Fibroblast of pulmonary artery (primary cell): ENCODE results near the gene NR1D2.

Source experiments
- DNase-seq: peaks from one replicate; pipeline ENCODE4 v3.0.0-alpha.2; 2010; ENCODE audit warnings: low read depth
- H3K4me3 ChIP-seq: replicated peaks from 2 replicates; pipeline ENCODE4 v1.5.1; 2011; ENCODE audit warnings: low read depth, mild to moderate bottlenecking, control low read depth, low read length, moderate library complexity
- TF ChIP-seq, protein P1 (sequence below): IDR thresholded peaks from 2 replicates; pipeline ENCODE4 v1.5.1; 2011; ENCODE audit warnings: mild to moderate bottlenecking, control low read depth, low read length, inconsistent platforms; ENCODE audit errors: missing control alignments

Gene NR1D2

DNA sequence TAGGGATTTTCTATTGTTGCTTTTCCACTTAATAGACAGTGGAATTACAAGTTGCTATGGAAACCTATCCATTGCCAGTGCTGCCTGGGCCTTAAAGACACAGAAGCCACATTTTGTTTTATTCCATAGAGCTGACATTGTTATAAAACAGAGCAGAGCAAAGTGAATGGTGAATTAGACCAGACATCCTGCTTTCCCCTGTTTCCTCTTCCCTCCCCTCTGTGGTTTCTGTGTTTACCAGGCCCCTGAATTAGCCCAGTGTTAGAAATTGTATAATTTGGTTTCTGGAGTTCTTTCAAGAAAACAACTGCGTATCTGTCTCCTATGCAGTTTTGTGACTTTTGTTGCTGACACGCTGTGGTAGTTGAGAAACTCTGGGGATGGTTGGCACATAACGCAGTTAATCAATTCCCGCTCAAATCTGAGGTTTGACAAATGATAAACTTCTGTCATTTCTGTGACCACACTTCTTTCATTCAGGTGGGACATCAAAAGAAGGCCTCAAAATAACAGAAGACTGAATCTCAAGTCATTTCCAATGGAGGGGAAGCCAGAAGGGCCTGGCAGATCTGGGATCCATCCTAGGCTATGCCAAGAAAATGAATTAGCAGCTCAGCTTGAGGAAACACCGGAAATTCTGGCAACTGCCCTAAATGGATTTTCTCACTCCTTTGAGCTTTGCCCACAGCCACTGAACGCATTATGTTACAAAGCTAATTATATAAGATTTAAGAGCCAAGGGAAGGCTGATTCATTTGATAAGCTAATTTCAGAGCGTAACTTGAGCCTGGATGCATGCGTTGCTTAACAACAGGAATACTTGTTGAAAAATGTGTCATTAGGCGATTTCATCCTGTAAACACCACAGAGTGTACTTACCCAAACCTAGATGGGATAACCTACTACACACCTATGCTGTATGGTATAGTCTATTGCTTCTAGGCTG, 46.9 kb downstream of the NR1D2 start:
- DNase-seq = peak; percentile 48
- TF ChIP-seq, protein P1, sequence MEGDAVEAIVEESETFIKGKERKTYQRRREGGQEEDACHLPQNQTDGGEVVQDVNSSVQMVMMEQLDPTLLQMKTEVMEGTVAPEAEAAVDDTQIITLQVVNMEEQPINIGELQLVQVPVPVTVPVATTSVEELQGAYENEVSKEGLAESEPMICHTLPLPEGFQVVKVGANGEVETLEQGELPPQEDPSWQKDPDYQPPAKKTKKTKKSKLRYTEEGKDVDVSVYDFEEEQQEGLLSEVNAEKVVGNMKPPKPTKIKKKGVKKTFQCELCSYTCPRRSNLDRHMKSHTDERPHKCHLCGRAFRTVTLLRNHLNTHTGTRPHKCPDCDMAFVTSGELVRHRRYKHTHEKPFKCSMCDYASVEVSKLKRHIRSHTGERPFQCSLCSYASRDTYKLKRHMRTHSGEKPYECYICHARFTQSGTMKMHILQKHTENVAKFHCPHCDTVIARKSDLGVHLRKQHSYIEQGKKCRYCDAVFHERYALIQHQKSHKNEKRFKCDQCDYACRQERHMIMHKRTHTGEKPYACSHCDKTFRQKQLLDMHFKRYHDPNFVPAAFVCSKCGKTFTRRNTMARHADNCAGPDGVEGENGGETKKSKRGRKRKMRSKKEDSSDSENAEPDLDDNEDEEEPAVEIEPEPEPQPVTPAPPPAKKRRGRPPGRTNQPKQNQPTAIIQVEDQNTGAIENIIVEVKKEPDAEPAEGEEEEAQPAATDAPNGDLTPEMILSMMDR = no peak
- no peak overlapping the region for H3K4me3 ChIP-seq

DNA sequence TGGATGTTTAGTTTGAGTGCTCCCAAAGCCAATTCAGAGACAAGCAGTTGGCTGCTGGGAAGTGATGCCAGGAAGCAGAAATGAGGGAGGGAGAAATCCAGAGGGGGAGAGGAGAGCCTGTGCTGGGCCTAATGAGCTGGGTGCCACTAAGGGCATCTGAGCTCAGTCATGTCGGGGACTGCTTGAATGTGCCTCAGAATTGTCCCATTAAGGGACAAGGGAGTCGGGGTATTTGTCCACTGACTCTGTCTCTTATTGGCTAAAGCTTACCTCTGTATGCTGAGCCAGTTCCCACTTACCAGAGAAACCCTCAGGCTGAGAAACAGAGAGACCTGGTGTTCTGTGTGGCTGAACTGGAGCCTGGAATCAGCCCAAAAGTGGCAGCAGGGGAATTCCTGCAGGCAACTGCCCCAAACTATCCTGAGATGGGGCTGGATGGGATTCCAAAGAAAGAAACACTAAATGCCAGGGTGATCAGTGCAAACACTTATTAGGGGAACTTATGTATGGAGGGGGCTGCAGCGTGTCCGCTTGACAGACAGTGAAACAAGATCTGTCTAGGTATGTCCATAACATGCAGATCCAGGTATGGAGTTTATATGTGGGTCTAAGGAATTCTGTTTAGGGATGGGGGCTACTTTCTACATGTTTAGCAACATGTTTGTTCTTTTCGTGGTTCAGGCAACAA, 48.6 kb downstream of the NR1D2 start:
- TF ChIP-seq, protein P1 = no peak
- DNase-seq = no peak
- no peak overlapping the region for H3K4me3 ChIP-seq

DNA sequence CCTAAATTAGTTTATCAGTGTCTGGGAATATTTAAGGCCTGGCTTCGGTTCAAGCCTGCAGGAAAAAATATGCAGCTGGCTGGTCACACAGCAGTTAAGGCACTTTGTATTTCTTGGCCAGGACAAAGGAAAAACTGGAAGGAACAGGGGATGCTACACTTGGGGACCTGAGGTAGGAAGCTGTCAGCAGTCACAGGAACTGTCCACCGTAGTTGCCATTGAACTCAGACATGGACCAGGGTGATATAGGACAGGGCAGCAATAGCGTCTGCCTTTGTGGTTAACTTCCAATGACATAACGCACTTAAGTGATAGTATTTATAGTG, 49.1 kb downstream of the NR1D2 start:
- TF ChIP-seq, protein P1 = no peak
- peak; percentile 4 for DNase-seq
- H3K4me3 ChIP-seq = no peak overlapping the region

DNA sequence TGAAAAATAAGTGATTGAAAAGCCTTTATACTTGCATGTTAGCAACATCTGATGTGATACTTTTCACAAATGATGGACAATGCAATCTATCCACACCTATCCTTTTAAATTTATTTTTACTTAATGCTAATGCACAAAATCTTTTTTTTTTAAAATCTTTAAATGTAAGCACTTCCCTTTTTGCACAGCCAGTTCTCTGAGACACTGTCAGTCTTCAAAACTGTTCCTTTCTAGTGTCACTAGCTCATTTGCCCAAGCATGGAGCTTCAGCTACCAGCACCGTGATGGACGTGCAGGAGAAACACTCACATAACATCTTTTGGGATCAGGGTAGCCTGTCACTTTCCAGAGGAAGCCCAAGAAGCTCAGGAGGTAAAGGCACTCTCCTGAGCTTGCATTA, 50.1 kb downstream of the NR1D2 start:
- TF ChIP-seq, protein P1 = no peak
- no peak for DNase-seq
- H3K4me3 ChIP-seq = no peak overlapping the region

DNA sequence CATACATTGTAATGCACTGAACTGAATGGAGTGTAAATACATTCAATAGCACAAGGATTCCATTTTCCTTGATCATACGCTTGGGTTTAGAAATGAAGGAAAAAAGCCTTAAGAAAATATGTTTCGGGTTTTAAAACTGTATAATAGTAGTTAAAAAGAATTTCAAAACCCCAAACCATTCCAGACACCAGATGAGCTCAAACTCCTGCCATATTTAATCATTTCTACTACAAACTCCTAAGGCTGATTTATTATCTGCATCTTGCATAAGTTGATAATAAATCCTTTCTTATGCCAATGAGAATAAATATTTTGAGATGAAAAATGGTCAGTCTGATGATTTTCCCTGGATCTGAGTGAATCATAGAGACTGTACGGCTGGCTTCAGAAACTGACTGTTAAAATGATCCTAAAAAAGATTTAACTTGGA, 51.0 kb downstream of the NR1D2 start:
- no peak for DNase-seq
- TF ChIP-seq, protein P1 = no peak
- H3K4me3 ChIP-seq = no peak overlapping the region

DNA sequence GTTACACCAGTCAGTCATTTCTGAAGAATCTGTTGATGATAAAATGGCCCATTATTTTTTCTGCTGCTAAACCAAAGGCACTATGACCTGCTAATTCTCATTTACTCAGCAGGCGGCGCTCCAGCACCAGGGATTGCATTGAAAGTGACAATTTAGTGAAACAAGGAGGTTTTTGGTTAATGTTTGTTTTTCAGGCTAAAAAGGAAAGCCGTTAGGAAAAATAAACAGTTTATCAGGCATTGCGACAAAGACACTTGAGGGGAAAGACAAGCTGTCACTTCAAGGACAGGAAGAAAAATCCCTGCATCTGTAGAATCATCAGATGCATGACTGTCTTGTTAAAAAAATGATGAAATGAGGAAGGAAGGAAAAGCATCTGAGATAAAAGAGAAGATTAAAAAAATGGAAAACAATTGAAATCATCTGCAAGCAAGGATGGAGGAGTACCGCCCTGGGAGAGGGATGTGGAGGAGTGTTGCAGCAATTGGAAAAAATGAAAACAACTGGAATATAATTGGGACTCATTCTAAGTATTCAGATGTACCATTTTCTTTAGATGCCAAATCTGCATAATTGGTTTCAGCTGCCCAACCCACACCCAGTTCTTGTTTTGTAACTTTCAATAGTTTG, 54.0 kb downstream of the NR1D2 start:
- TF ChIP-seq, protein P1 = no peak
- DNase-seq = peak; percentile 74

More for the DNA sequence above, 54.0 kb downstream of the NR1D2 start:
- H3K4me3 ChIP-seq = no peak overlapping the region
